Urinary bladder (tissue), 4 donors: ENCODE measurements around the gene SLC35B4. TPM values are rescaled to one million over a fixed set of nuclear protein-coding genes. Genes with fewer than 3 reads are reported as not detected.

Experiments used
- DNase-seq: peaks from one replicate; pipeline ENCODE4 v3.0.0-alpha.2; 2015; ENCODE audit errors: extremely low spot score
- H3K27ac ChIP-seq: one replicate; pipeline ENCODE4 v1.5.1; 2013; ENCODE audit warnings: low read depth, mild to moderate bottlenecking, moderate library complexity
- H3K36me3 ChIP-seq: one replicate; pipeline ENCODE4 v1.6.1; 2013; ENCODE audit warnings: mild to moderate bottlenecking, moderate library complexity; ENCODE audit not compliant: insufficient read depth
- H3K4me1 ChIP-seq: one replicate; pipeline ENCODE4 v1.6.1; 2013; ENCODE audit warnings: mild to moderate bottlenecking, moderate library complexity; ENCODE audit not compliant: insufficient read depth
- H3K4me3 ChIP-seq: one replicate; pipeline ENCODE4 v1.5.1; 2013; ENCODE audit warnings: low read depth, low read length
- WGBS: extraction: QIAGEN DNeasy Blood & Tissue Kit; methylation state at CpG from one replicate; pipeline ENCODE4 v1.1.7; 2013; 5-methylcytosine and 5-hydroxymethylcytosine counted together
- polyA plus RNA-seq: library from polyadenylated mRNA; stranded (reverse); fragments of 200-250 nt; gene quantifications from one replicate; pipeline ENCODE4 v1.2.3, GENCODE V29; 2013
- total RNA-seq: library from RNA; depleted of rRNA; stranded (reverse); fragments of >200 nt; gene quantifications from one replicate; pipeline ENCODE4 v1.2.3, GENCODE V29; 2014
- donor health status: healthy with polysubstance abuse.
- donor health status: healthy.

The SLC35B4 gene
- total and polyA plus RNA-seq, 2 donors: 6.1 to 16.6 TPM

GRCh38 chr7:134347567-134347966 lies 30.8 kb upstream of the SLC35B4 start:
- Histone ChIP-seq H3K4me1 (no peaks in the 10 kb centered on the region), H3K36me3 (no peaks in the 10 kb centered on the region), H3K27ac (no peak overlapping the region), H3K4me3 (no peak overlapping the region)
- WGBS: 76% methylated on average over 5 of the region's 5 CpGs
- DNase-seq: no peak

- WGBS: 68% methylated on average over 6 of the region's 6 CpGs
- H3K36me3 ChIP-seq: no peaks in the 10 kb centered on the region
Observed at GRCh38 chr7:134343796-134344195, 27.1 kb upstream of the SLC35B4 start.

GRCh38 chr7:134343136-134343535 lies 26.4 kb upstream of the SLC35B4 start:
- H3K36me3 ChIP-seq: no peaks in the 10 kb centered on the region
- DNase-seq: no peak

More at GRCh38 chr7:134343796-134344195, 27.1 kb upstream of the SLC35B4 start:
- no peak for DNase-seq
- Histone ChIP-seq H3K27ac (no peak overlapping the region), H3K4me3 (no peak overlapping the region), H3K4me1 (no peaks in the 10 kb centered on the region)

GRCh38 chr7:134339475-134339874 lies 22.7 kb upstream of the SLC35B4 start:
- 81% methylated on average over 4 of the region's 4 CpGs for WGBS
- H3K27ac ChIP-seq: no peak overlapping the region
- no peak overlapping the region for H3K4me3 ChIP-seq
- no peaks in the 10 kb centered on the region for H3K4me1 ChIP-seq
- no peak for DNase-seq
- no peaks in the 10 kb centered on the region for H3K36me3 ChIP-seq

More at GRCh38 chr7:134343136-134343535, 26.4 kb upstream of the SLC35B4 start:
- Histone ChIP-seq H3K4me3 (no peak overlapping the region), H3K27ac (no peak overlapping the region), H3K4me1 (no peaks in the 10 kb centered on the region)

GRCh38 chr7:134337980-134338379 lies 21.2 kb upstream of the SLC35B4 start:
- Histone ChIP-seq H3K27ac (no peak overlapping the region), H3K4me3 (no peak overlapping the region), H3K36me3 (no peaks in the 10 kb centered on the region), H3K4me1 (no peaks in the 10 kb centered on the region)
- DNase-seq: no peak
- 96% methylated on average over 1 of the region's 1 CpG for WGBS

- Histone ChIP-seq H3K4me3 (no peak overlapping the region), H3K36me3 (no peaks in the 10 kb centered on the region), H3K27ac (no peak overlapping the region), H3K4me1 (no peaks in the 10 kb centered on the region)
- WGBS: 84% methylated on average over 4 of the region's 4 CpGs
- no peak for DNase-seq
Observed at GRCh38 chr7:134334408-134334807, 17.7 kb upstream of the SLC35B4 start.

DNA sequence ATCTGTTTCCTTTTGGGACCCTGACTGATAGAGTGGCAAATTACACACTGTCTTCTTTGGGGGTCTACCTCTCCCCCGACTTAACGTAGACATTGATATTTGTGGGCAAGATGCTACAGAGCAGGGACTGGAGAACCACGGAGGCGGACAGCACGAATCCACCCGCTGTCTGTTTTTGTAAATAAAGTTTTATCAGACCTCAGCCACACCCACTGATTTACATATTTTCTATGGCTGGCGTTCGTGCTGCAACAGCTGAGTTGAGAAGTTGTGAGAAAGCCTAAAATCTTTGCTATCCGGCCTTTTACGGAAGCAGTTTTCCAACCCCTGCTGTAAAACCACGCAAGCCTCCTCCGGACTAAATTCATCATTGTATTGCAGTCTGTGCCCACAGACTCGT lies 17.2 kb upstream of the SLC35B4 start:
- WGBS: 79% methylated on average over 13 of the region's 13 CpGs

GRCh38 chr7:134332892-134333291 lies 16.2 kb upstream of the SLC35B4 start:
- 89% methylated on average over 1 of the region's 1 CpG for WGBS
- no peak overlapping the region for H3K27ac ChIP-seq
- H3K4me1 ChIP-seq: no peaks in the 10 kb centered on the region
- no peaks in the 10 kb centered on the region for H3K36me3 ChIP-seq
- no peak overlapping the region for H3K4me3 ChIP-seq
- DNase-seq: no peak

More for the DNA sequence above, 17.2 kb upstream of the SLC35B4 start:
- Histone ChIP-seq H3K4me1 (no peaks in the 10 kb centered on the region), H3K4me3 (no peak overlapping the region), H3K27ac (no peak overlapping the region), H3K36me3 (no peaks in the 10 kb centered on the region)
- DNase-seq: no peak

DNA sequence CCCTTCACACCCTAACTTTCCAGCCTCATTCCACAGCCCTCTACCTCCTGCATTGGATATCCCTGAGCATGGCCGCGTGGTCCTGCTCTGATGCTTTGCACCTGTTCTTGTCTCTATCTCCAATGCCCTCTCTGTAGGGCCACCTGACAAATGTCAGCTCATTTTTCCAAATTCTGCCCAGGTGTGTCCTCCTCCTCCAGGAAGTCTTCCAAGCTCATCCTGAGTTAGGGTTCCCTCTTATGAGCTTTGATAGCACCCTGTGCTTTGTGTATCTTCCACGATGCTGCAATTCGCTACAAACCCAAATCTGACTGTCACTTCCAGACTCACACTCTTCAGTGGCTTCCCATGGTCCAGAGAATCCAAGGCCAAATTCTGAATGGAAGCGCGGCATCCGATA lies 14.7 kb upstream of the SLC35B4 start:
- WGBS: 95% methylated on average over 7 of the region's 7 CpGs
- Histone ChIP-seq H3K4me1 (no peaks in the 10 kb centered on the region), H3K27ac (no peak overlapping the region), H3K4me3 (no peak overlapping the region), H3K36me3 (no peaks in the 10 kb centered on the region)
- no peak for DNase-seq

GRCh38 chr7:134330974-134331373 lies 14.2 kb upstream of the SLC35B4 start:
- Histone ChIP-seq H3K4me1 (no peaks in the 10 kb centered on the region), H3K27ac (no peak overlapping the region), H3K4me3 (no peak overlapping the region), H3K36me3 (no peaks in the 10 kb centered on the region)
- 73% methylated on average over 4 of the region's 4 CpGs for WGBS
- DNase-seq: no peak

- 27% methylated on average over 4 of the region's 4 CpGs for WGBS
- Histone ChIP-seq H3K4me1 (no peaks in the 10 kb centered on the region), H3K4me3 (no peak overlapping the region)
Observed at GRCh38 chr7:134329614-134330346, 13.1 kb upstream of the SLC35B4 start.

GRCh38 chr7:134328900-134329299 lies 12.2 kb upstream of the SLC35B4 start:
- WGBS: 55% methylated on average over 2 of the region's 2 CpGs
- Histone ChIP-seq H3K4me1 (no peaks in the 10 kb centered on the region), H3K27ac (no peak overlapping the region), H3K36me3 (no peaks in the 10 kb centered on the region), H3K4me3 (no peak overlapping the region)
- DNase-seq: no peak

More at GRCh38 chr7:134329614-134330346, 13.1 kb upstream of the SLC35B4 start:
- Histone ChIP-seq H3K27ac (no peak overlapping the region), H3K36me3 (no peaks in the 10 kb centered on the region)
- DNase-seq: no peak

DNA sequence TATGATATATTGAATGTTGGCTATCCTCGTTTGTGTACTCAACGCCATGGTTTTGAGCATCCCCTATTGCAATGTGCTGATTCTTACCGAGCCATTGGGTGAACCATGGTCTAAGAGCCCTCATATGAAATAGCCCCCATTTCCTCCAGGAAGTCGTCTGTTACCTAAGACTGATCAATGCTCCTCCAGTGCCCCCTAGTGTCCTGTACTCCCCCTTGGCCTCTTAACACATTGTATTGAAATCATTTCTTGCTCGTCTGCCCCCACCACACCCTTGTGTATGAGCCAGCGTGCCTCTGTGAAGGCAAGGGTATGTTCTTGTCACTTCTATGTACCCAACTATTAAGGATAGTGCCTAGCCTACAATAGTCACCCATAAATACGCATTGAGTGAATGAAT lies 11.2 kb upstream of the SLC35B4 start:
- WGBS: 29% methylated on average over 7 of the region's 7 CpGs
- H3K36me3 ChIP-seq: no peaks in the 10 kb centered on the region
- no peaks in the 10 kb centered on the region for H3K4me1 ChIP-seq
- H3K27ac ChIP-seq: no peak overlapping the region
- DNase-seq: no peak
- H3K4me3 ChIP-seq: no peak overlapping the region

- 91% methylated on average over 2 of the region's 2 CpGs for whole genome bisulfite sequencing
- no peak for DNase-seq
- no peak overlapping the region for H3K4me3 ChIP-seq
- no peaks in the 10 kb centered on the region for H3K4me1 ChIP-seq
- H3K36me3 ChIP-seq: no peaks in the 10 kb centered on the region
- H3K27ac ChIP-seq: no peak overlapping the region
Observed at GRCh38 chr7:134324107-134324506, 7.4 kb upstream of the SLC35B4 start.
